ENCODE measurements around the gene TLN1. TPM values are rescaled to one million over a fixed set of nuclear protein-coding genes. Genes with fewer than 3 reads are reported as not detected.

TLN1 gene
- total RNA-seq, 4 donors from 2014 or later: 142 to 245 (median 184) TPM

- Histone ChIP-seq H3K9me3 (no peaks in the 10 kb centered on the region), H3K27me3 (no peaks in the 10 kb centered on the region), H3K36me3 (peaks cover 89 to 92% of the 10 kb centered on the region in 2 donors), H3K4me3 (replicated peaks in 1 of 3) (no peak overlapping the region), H3K4me1 (no peaks in the 10 kb centered on the region), H3K27ac (no peak overlapping the region)
- DNase-seq: no peak
- intact Hi-C loops (cut with DNase I): no loop called here
- no peak for TF ChIP-seq CTCF (IDR thresholded peaks at IDR 0.05)
- no peak for TF ChIP-seq POLR2A (IDR thresholded peaks at IDR 0.05)
- 92 to 97% methylated on average over 6 of the region's 6 CpGs for WGBS, 2 donors
Observed at GRCh38 chr9:35714123-35714522, 17.9 kb downstream of the TLN1 start.

DNA sequence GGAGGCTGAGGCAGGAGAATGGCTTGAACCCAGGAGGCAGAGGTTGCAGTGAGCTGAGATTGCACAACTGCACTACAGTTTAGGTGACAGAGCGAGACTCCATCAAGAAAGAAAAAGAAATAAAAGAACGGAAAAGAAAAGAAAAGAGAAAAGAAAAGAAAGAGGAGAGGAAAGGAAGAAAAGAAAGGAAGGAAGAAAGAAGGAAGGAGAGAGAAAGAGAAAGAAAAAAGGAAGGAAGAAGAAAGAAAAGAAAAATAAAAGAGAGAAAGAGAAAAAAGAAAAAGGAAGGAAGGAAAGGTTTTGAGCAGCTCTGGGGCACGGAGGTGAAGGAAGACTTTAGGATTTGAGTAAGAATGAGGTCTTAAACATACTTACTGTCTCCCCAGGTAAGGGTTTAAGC lies 18.4 kb downstream of the TLN1 start:
- no peaks in the 10 kb centered on the region for H3K9me3 ChIP-seq
- no peak for DNase-seq
- intact Hi-C loops (cut with DNase I): no loop called here
- peaks cover 89 to 92% of the 10 kb centered on the region in 2 donors for H3K36me3 ChIP-seq
- H3K4me1 ChIP-seq: no peaks in the 10 kb centered on the region
- TF ChIP-seq CTCF (IDR thresholded peaks at IDR 0.05) (no peak), POLR2A (IDR thresholded peaks at IDR 0.05) (no peak)
- H3K27me3 ChIP-seq: no peaks in the 10 kb centered on the region
- 90 to 92% methylated on average over 3 of the region's 3 CpGs for WGBS, 2 donors
- H3K27ac ChIP-seq: no peak overlapping the region
- no peak overlapping the region for H3K4me3 ChIP-seq (replicated peaks in 1 of 3)

DNA sequence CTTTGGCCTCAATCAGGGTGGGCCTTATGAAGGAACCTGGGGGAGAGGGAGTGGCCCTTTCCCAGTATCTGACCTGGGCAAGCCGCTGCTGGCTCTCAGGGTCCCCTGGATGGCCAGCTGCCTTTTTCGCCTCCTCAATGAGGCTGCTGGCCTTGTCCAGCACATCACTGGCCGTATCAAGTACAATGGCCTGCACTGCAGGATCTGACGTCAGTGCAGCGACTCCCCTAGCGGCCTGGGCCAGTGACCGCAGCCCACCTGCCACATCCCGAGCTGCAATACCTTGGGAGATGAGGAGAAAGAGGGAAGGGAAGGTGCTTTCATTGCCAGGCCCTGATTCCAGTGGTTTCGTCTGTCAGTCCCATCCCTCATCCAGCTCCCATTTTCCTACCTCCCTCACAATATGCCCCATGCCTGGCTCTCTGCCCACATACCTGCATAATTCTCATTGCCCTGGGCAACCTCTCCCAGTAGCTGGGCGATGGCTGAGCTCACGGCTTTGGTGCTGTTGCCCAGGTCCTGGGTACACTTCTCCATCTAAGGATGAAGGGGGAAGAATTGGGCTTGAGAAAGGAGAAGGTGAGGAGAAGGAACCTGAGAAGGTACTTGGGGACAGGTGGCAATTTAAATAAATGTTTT lies 19.1 kb downstream of the TLN1 start:
- H3K4me1 ChIP-seq: no peaks in the 10 kb centered on the region
- no peak overlapping the region for H3K4me3 ChIP-seq (replicated peaks in 1 of 3)
- H3K27me3 ChIP-seq: no peaks in the 10 kb centered on the region
- DNase-seq: no peak
- peaks cover 89 to 92% of the 10 kb centered on the region in 2 donors for H3K36me3 ChIP-seq
- H3K27ac ChIP-seq: no peak overlapping the region
- H3K9me3 ChIP-seq: no peaks in the 10 kb centered on the region
- WGBS, 2 donors: 93% methylated on average over 11 of the region's 11 CpGs
- TF ChIP-seq CTCF (IDR thresholded peaks at IDR 0.05) (no peak), POLR2A (IDR thresholded peaks at IDR 0.05) (no peak)
- intact Hi-C loops (cut with DNase I): no loop called here

DNA sequence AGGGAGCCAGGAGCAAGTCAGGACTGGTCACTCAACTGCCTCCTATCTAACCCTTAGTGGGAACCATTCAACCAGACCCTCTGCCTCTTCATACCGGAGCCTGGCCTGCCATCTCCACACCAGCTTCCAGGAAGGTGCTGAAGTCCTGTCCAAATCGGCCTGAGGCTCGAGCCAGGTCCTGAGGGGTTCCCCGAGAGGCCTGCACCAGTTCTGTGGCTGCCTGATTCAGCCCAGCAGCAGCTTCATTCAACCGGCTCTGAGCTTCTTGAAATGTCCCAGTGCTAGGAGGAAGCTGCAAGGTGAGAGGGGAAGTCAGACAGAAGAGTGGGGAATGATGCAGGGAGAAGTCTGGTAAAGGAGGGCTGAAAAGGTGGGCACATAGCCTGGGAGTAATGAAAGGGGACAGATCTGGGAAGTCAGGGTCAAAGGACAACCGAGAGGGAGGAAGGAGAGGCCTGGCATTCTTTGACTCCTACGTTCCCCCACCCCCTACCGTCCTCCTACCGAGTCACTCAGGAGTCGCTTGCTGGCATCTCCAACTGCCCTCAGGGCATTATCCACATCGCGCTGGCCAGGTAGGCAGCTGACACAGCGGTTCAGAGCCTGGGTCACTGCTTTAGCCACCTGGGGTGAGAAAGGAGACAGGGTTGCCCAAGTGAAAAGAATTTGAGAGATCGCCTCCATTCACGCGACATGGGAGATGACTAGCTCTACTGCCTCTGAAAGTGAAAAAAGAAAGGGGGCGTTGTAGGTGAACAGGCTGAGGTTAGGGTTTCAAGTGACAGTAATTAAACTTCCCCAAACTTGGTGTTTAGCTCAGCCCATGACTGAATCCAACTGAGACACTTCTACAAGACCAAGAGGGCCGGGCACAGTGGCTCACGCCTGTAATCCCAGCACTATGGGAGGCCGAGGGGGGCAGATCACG lies 20.2 kb downstream of the TLN1 start:
- H3K4me3 ChIP-seq (replicated peaks in 1 of 3): no peak overlapping the region
- H3K9me3 ChIP-seq: no peaks in the 10 kb centered on the region
- no peaks in the 10 kb centered on the region for H3K4me1 ChIP-seq
- H3K36me3 ChIP-seq: peaks cover 89 to 92% of the 10 kb centered on the region in 2 donors
- no peak overlapping the region for H3K27ac ChIP-seq
- intact Hi-C loops (cut with DNase I): no loop called here
- no peaks in the 10 kb centered on the region for H3K27me3 ChIP-seq
- TF ChIP-seq CTCF (IDR thresholded peaks at IDR 0.05) (no peak), POLR2A (IDR thresholded peaks at IDR 0.05) (no peak)
- no peak for DNase-seq
- 92 to 95% methylated on average over 21 of the region's 21 CpGs for WGBS, 2 donors

All from thyroid gland (tissue), 4 donors.